Muscle of leg (tissue), 9 donors: Measurements from ENCODE around the gene ACOT13. TPM values are rescaled to one million over a fixed set of nuclear protein-coding genes. Genes with fewer than 3 reads are reported as not detected.

Experiments used
- polyA plus RNA-seq, 8 donors: library from polyadenylated mRNA; unstranded; fragments of 120-200 nt; gene quantifications; one replicate each; pipeline versions ENCODE4 v1.2.1 to v1.2.3, GENCODE V29; 2013; ENCODE audit warnings: inconsistent platforms in 1 of 8, low replicate concordance in 1 of 8; ENCODE audit not compliant: insufficient read length in 8 of 8, insufficient read depth in 1 of 8
- total RNA-seq: library from RNA; stranded (reverse); fragments of 120-200 nt; gene quantifications from one replicate; pipeline ENCODE4 v1.2.4, GENCODE V29; 2013

The ACOT13 gene
- total and polyA plus RNA-seq, 9 donors, result 13.6 to 21.0 (median 15.2) TPM

Other genes with a start within 250 kb of the ACOT13 start
- 2.7 TPM for gene GPLD1, start 177.5 kb upstream of the ACOT13 start, total RNA-seq
- gene GPLD1, start 177.5 kb upstream of the ACOT13 start, polyA plus RNA-seq, result 1 to 10 TPM; 1.6 to 2.4 (median 2.0) TPM
- 5.9 TPM for gene ALDH5A1, start 172.1 kb upstream of the ACOT13 start, total RNA-seq
- gene ALDH5A1, start 172.1 kb upstream of the ACOT13 start, polyA plus RNA-seq, result 1 to 10 TPM; 7.0 to 9.4 (median 8.2) TPM
- gene KIAA0319, start 20.9 kb upstream of the ACOT13 start, total RNA-seq, result 0.04 TPM
- gene KIAA0319, start 20.9 kb upstream of the ACOT13 start, polyA plus RNA-seq, result under 1 TPM; 0.05 to 0.17 (median 0.06) TPM
- 16.0 TPM for gene TDP2, start 178 bp upstream of the ACOT13 start, total RNA-seq
- gene TDP2, start 178 bp upstream of the ACOT13 start, polyA plus RNA-seq, result 10 to 100 TPM; 23.0 to 33.0 (median 26.8) TPM
- gene C6orf62, start 52.1 kb downstream of the ACOT13 start, total RNA-seq, result 67.6 TPM
- 10 to 100 TPM; 65.9 to 94.5 (median 88.8) TPM for gene C6orf62, start 52.1 kb downstream of the ACOT13 start, polyA plus RNA-seq
- 13.7 TPM for gene GMNN, start 107.9 kb downstream of the ACOT13 start, total RNA-seq
- 10 to 100 TPM; 16.2 to 22.0 (median 17.5) TPM for gene GMNN, start 107.9 kb downstream of the ACOT13 start, polyA plus RNA-seq
- gene ARMH2, start 131.8 kb downstream of the ACOT13 start, total RNA-seq, result not detected
- not detected for gene ARMH2, start 131.8 kb downstream of the ACOT13 start, polyA plus RNA-seq